Hepatocyte (in vitro differentiated cells): ENCODE results near the gene SEC14L6.

Source experiments
- EZH2 ChIP-seq: fragments of 200-600 bp; sonication (generic); IDR thresholded peaks from 2 replicates; pipeline ENCODE4 v1.6.1; 2016; ENCODE audit warnings: antibody characterized with exemption, mild to moderate bottlenecking, borderline replicate concordance
- TF ChIP-seq, protein P1 (sequence below): fragments of 200-600 bp; sonication (generic); IDR thresholded peaks from 2 replicates; pipeline ENCODE4 v1.5.1; 2016; ENCODE audit warnings: antibody characterized with exemption, mild to moderate bottlenecking; ENCODE audit not compliant: poor library complexity

DNA sequence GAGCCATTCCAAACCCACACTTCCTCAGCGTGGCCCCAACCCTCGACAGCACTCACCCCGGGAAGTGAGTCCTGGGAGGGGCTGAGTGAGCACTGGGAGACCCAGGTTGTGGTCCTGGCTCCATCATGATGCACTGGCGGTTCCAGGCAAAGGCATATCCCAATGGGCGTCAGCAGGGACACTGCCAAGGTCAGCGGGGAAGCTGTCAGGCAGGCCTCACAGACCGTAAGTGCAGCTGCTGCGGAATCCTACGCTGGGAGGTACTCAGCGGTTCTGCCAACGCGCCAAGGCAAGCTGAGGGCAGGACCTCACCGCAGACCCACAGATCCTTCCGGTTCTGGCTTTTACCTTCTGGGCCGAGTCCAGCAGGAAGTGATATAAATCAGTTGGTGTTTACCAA lies 29.3 kb upstream of the SEC14L6 start:
- TF ChIP-seq, protein P1, sequence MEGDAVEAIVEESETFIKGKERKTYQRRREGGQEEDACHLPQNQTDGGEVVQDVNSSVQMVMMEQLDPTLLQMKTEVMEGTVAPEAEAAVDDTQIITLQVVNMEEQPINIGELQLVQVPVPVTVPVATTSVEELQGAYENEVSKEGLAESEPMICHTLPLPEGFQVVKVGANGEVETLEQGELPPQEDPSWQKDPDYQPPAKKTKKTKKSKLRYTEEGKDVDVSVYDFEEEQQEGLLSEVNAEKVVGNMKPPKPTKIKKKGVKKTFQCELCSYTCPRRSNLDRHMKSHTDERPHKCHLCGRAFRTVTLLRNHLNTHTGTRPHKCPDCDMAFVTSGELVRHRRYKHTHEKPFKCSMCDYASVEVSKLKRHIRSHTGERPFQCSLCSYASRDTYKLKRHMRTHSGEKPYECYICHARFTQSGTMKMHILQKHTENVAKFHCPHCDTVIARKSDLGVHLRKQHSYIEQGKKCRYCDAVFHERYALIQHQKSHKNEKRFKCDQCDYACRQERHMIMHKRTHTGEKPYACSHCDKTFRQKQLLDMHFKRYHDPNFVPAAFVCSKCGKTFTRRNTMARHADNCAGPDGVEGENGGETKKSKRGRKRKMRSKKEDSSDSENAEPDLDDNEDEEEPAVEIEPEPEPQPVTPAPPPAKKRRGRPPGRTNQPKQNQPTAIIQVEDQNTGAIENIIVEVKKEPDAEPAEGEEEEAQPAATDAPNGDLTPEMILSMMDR: no peak
- TF ChIP-seq EZH2: no peak
